ENCODE data around the gene MAPK12. TPM values are rescaled to one million over a fixed set of nuclear protein-coding genes. Genes with fewer than 3 reads are reported as not detected.

The MAPK12 gene
- total RNA-seq, 4 donors from 2014 or later: 12.3 to 32.0 (median 24.1) TPM

GRCh38 chr22:50303515-50303847 lies 42.0 kb upstream of the MAPK12 start:
- H3K9me3 ChIP-seq: no peaks in the 10 kb centered on the region
- WGBS, 2 donors: 35 to 49% methylated on average over 5 of the region's 7 CpGs
- peak overlapping the region in 1 of 4 donors; percentile 13 for H3K4me3 ChIP-seq
- no peak for DNase-seq (ENCODE audit: low spot score in 2 of 2)
- H3K27ac ChIP-seq: peak overlapping the region; percentile 44 to 97 (median 89)
- no peaks in the 10 kb centered on the region for H3K27me3 ChIP-seq
- TF ChIP-seq POLR2A (IDR thresholded peaks at IDR 0.05) (no peak), EP300 (IDR thresholded peaks at IDR 0.05) (no peak), CTCF (IDR thresholded peaks at IDR 0.05) (no peak)
- no peaks in the 10 kb centered on the region for H3K36me3 ChIP-seq
- peaks cover 8 to 87% (median 84%) of the 10 kb centered on the region in 4 donors for H3K4me1 ChIP-seq

GRCh38 chr22:50302564-50302963 lies 41.1 kb upstream of the MAPK12 start:
- TF ChIP-seq POLR2A (IDR thresholded peaks at IDR 0.05): no peak
- TF ChIP-seq EP300 (IDR thresholded peaks at IDR 0.05): no peak
- TF ChIP-seq CTCF (IDR thresholded peaks at IDR 0.05): no peak
- DNase-seq (ENCODE audit: low spot score in 2 of 2): no peak
- Histone ChIP-seq H3K4me1 (peaks cover 8 to 88% (median 86%) of the 10 kb centered on the region in 4 donors), H3K4me3 (no peak overlapping the region), H3K27ac (peak overlapping the region; percentile 8 to 97 (median 89)), H3K9me3 (no peaks in the 10 kb centered on the region), H3K27me3 (no peaks in the 10 kb centered on the region), H3K36me3 (no peaks in the 10 kb centered on the region)
- WGBS, 2 donors: 60 to 61% methylated on average over 4 of the region's 5 CpGs

- no peaks in the 10 kb centered on the region for H3K27me3 ChIP-seq
- peak overlapping the region; percentile 8 to 97 (median 89) for H3K27ac ChIP-seq
- TF ChIP-seq CTCF (IDR thresholded peaks at IDR 0.05): no peak
- TF ChIP-seq EP300 (IDR thresholded peaks at IDR 0.05): no peak
- no peak for TF ChIP-seq POLR2A (IDR thresholded peaks at IDR 0.05)
- H3K4me1 ChIP-seq: peaks cover 8 to 93% (median 90%) of the 10 kb centered on the region in 4 donors
- H3K4me3 ChIP-seq: no peak overlapping the region
- H3K36me3 ChIP-seq: no peaks in the 10 kb centered on the region
- 25 to 27% methylated on average over 7 to 9 of the region's 9 CpGs for WGBS, 2 donors
- no peaks in the 10 kb centered on the region for H3K9me3 ChIP-seq
- no peak for DNase-seq (ENCODE audit: low spot score in 2 of 2)
Observed at GRCh38 chr22:50302041-50302541, 40.6 kb upstream of the MAPK12 start.

- H3K36me3 ChIP-seq: no peaks in the 10 kb centered on the region
- 14 to 28% methylated on average over 3 to 13 of the region's 17 CpGs for WGBS, 2 donors
- no peak overlapping the region for H3K4me3 ChIP-seq
- no peaks in the 10 kb centered on the region for H3K9me3 ChIP-seq
- H3K4me1 ChIP-seq: peaks cover 8 to 98% (median 95%) of the 10 kb centered on the region in 4 donors
- H3K27me3 ChIP-seq: no peaks in the 10 kb centered on the region
- no peak for DNase-seq (ENCODE audit: low spot score in 2 of 2)
- peak overlapping the region; percentile 8 to 97 (median 89) for H3K27ac ChIP-seq
- TF ChIP-seq CTCF (IDR thresholded peaks at IDR 0.05): no peak
- TF ChIP-seq POLR2A (IDR thresholded peaks at IDR 0.05): no peak
- no peak for TF ChIP-seq EP300 (IDR thresholded peaks at IDR 0.05)
Observed at GRCh38 chr22:50301581-50301991, 40.1 kb upstream of the MAPK12 start.

- Histone ChIP-seq H3K4me3 (peak overlapping the region in 2 of 4 donors; percentile 15 to 49), H3K27ac (peak overlapping the region; percentile 11 to 97 (median 89)), H3K9me3 (no peaks in the 10 kb centered on the region), H3K36me3 (no peaks in the 10 kb centered on the region), H3K4me1 (peaks cover 8 to 100% (median 93%) of the 10 kb centered on the region in 4 donors), H3K27me3 (no peaks in the 10 kb centered on the region)
- TF ChIP-seq CTCF (IDR thresholded peaks at IDR 0.05): no peak
- no peak for DNase-seq (ENCODE audit: low spot score in 2 of 2)
- WGBS, 2 donors: 64 to 73% methylated on average over 8 to 14 of the region's 14 CpGs
Observed at GRCh38 chr22:50300620-50301257, 39.3 kb upstream of the MAPK12 start.
